Keratinocyte (primary cell): Measurements from ENCODE around the gene PPM1H. TPM values are rescaled to one million over a fixed set of nuclear protein-coding genes. Genes with fewer than 3 reads are reported as not detected.

Experiments used
- DNase-seq: peaks from one replicate; pipeline ENCODE4 v3.0.0-alpha.2; 2011; ENCODE audit warnings: low read depth, missing footprints, low spot score
- FAIRE-seq: peaks from 2 replicates; lab custom pipeline; 2011; peaks lifted over from hg19 to GRCh38; lab: Jason Lieb, UNC
- H2AFZ ChIP-seq: 2 replicates; pipeline ENCODE4 v1.6.0; 2012; ENCODE audit warnings: low read length, control low read depth, inconsistent platforms; ENCODE audit not compliant: control insufficient read depth
- H3K27ac ChIP-seq: 2 replicates; pipeline ENCODE4 v1.5.1; 2011; ENCODE audit warnings: low read length; ENCODE audit not compliant: control insufficient read depth, insufficient read depth
- H3K27me3 ChIP-seq: 3 replicates; pipeline ENCODE4 v1.6.0; 2011; ENCODE audit warnings: low read length; ENCODE audit not compliant: control insufficient read depth, insufficient read depth; ENCODE audit errors: extremely low read depth
- H3K36me3 ChIP-seq, 2 experiments: 2 replicates in 1 of 2; 3 replicates in 1 of 2; pipeline ENCODE4 v1.5.1; 2011; ENCODE audit warnings: low read length in 2 of 2, mild to moderate bottlenecking in 1 of 2; ENCODE audit not compliant: control insufficient read depth in 2 of 2, insufficient read depth in 2 of 2; ENCODE audit errors: extremely low read depth in 1 of 2
- H3K4me1 ChIP-seq: 3 replicates; pipeline ENCODE4 v1.5.1; 2011; ENCODE audit warnings: low read length; ENCODE audit not compliant: control insufficient read depth, insufficient read depth; ENCODE audit errors: extremely low read depth
- H3K4me2 ChIP-seq: 3 replicates; pipeline ENCODE4 v1.6.0; 2011; ENCODE audit warnings: low read depth, low read length; ENCODE audit not compliant: control insufficient read depth, insufficient read depth; ENCODE audit errors: extremely low read depth
- H3K4me3 ChIP-seq, 3 experiments: fragments of 200-600 bp in 1 of 3; sonication (generic) in 1 of 3; 2 replicates in 2 of 3; 3 replicates in 1 of 3; pipeline ENCODE4 v1.5.1; 2011 to 2016; ENCODE audit warnings: low read length in 3 of 3, mild to moderate bottlenecking in 3 of 3, control low read depth in 2 of 3, inconsistent platforms in 1 of 3, low read depth in 1 of 3, mixed read lengths in 1 of 3, mixed run types in 1 of 3, moderate library complexity in 1 of 3; ENCODE audit not compliant: control insufficient read depth in 2 of 3, insufficient read depth in 2 of 3; ENCODE audit errors: extremely low read depth in 1 of 3
- H3K79me2 ChIP-seq: 2 replicates; pipeline ENCODE4 v1.6.0; 2012; ENCODE audit warnings: low read length; ENCODE audit not compliant: control insufficient read depth, insufficient read depth
- H3K9ac ChIP-seq: 3 replicates; pipeline ENCODE4 v1.6.0; 2011; ENCODE audit warnings: low read length; ENCODE audit not compliant: control insufficient read depth, insufficient read depth; ENCODE audit errors: extremely low read depth
- H3K9me1 ChIP-seq: 3 replicates; pipeline ENCODE4 v1.6.0; 2011; ENCODE audit warnings: low read length; ENCODE audit not compliant: control insufficient read depth, insufficient read depth; ENCODE audit errors: extremely low read depth
- H3K9me3 ChIP-seq: 2 replicates; pipeline ENCODE4 v1.5.1; 2012; ENCODE audit warnings: low read depth, low read length; ENCODE audit not compliant: control insufficient read depth
- H4K20me1 ChIP-seq: 3 replicates; pipeline ENCODE4 v1.6.0; 2011; ENCODE audit warnings: low read length; ENCODE audit not compliant: control insufficient read depth, insufficient read depth; ENCODE audit errors: extremely low read depth
- CTCF ChIP-seq, 3 experiments: IDR thresholded peaks in 1 of 3; conservative IDR thresholded peaks in 1 of 3; optimal IDR thresholded peaks in 1 of 3; 2 replicates in 2 of 3; 3 replicates in 1 of 3; pipeline versions ENCODE3 to v1.5.1; 2011; ENCODE audit warnings: low read length in 3 of 3, mild to moderate bottlenecking in 3 of 3, moderate library complexity in 2 of 3, control low read depth in 1 of 3, inconsistent platforms in 1 of 3; ENCODE audit not compliant: insufficient read depth in 2 of 3; ENCODE audit errors: extremely low read depth in 1 of 3
- EZH2 ChIP-seq: IDR thresholded peaks from one replicate; pipeline ENCODE4 v1.6.1; 2012; ENCODE audit warnings: inconsistent platforms, mild to moderate bottlenecking, low read length, moderate library complexity
- dilution Hi-C: fragments of 300-500 bp; cut with MboI; formaldehyde crosslinking; loops from one replicate; pipeline ENCODE4 v1.7.0; 2020; ENCODE audit warnings: low sequenced_read_pairs; ENCODE audit not compliant: extremely low pct_ligation_motif_present
- polyA plus RNA-seq, 5 experiments: library from polyadenylated mRNA; depleted of rRNA in 3 of 5; stranded (reverse) in 3 of 5; stranded (forward) in 1 of 5; unstranded in 1 of 5; fragments of >200 nt; gene quantifications; 1 replicate in 1 of 5; 2 replicates in 3 of 5; 3 replicates in 1 of 5; pipeline versions ENCODE4 v1.2.1 to v1.2.3, GENCODE V29; 2011 to 2012; ENCODE audit warnings: missing spikeins in 2 of 5, low read depth in 1 of 5, low replicate concordance in 1 of 5

The PPM1H gene
- polyA plus RNA-seq, 1 donor (not counting 4 experiments of a cell fraction or from before 2014, with no cell fraction given): 0.09 TPM

GRCh38 chr12:62720661-62721330 lies 214.2 kb downstream of the PPM1H start:
- Histone ChIP-seq H4K20me1 (no peaks in the 10 kb centered on the region), H3K27ac (no peak overlapping the region), H3K9me1 (no peaks in the 10 kb centered on the region), H3K4me2 (no peak overlapping the region), H3K9ac (no peak overlapping the region), H3K27me3 (no peaks in the 10 kb centered on the region), H3K9me3 (no peaks in the 10 kb centered on the region), H2AFZ (no peak overlapping the region), H3K36me3 (no peaks in the 10 kb centered on the region), H3K4me3 (no peak overlapping the region), H3K4me1 (peaks cover 18% of the 10 kb centered on the region), H3K79me2 (no peaks in the 10 kb centered on the region)
- TF ChIP-seq EZH2 (no peak), CTCF (optimal IDR thresholded peaks at IDR 0.05 in 1 of 3, IDR thresholded peaks at IDR 0.05 in 1 of 3, conservative IDR thresholded peaks at IDR 0.05 in 1 of 3; ENCODE audit: extremely low read depth in 1 of 3, insufficient read depth in 2 of 3, low read length in 3 of 3) (no peak)
- dilution Hi-C loops: no loop called here
- DNase-seq (no peak), FAIRE-seq (no peak)

GRCh38 chr12:62720025-62720424 lies 214.9 kb downstream of the PPM1H start:
- DNase-seq (no peak), FAIRE-seq (peak; percentile 5)
- no peaks in the 10 kb centered on the region for H3K9me3 ChIP-seq
- H3K36me3 ChIP-seq: no peaks in the 10 kb centered on the region
- no peaks in the 10 kb centered on the region for H4K20me1 ChIP-seq
- TF ChIP-seq CTCF (optimal IDR thresholded peaks at IDR 0.05 in 1 of 3, IDR thresholded peaks at IDR 0.05 in 1 of 3, conservative IDR thresholded peaks at IDR 0.05 in 1 of 3; ENCODE audit: extremely low read depth in 1 of 3, insufficient read depth in 2 of 3, low read length in 3 of 3) (no peak), EZH2 (no peak)
- H2AFZ ChIP-seq: no peak overlapping the region
- peaks cover 10% of the 10 kb centered on the region for H3K4me1 ChIP-seq
- no peak overlapping the region for H3K9ac ChIP-seq
- H3K27me3 ChIP-seq: no peaks in the 10 kb centered on the region
- no peak overlapping the region for H3K4me2 ChIP-seq
- dilution Hi-C loops: no loop called here
- no peak overlapping the region for H3K27ac ChIP-seq
- H3K79me2 ChIP-seq: no peaks in the 10 kb centered on the region
- H3K9me1 ChIP-seq: no peaks in the 10 kb centered on the region
- no peak overlapping the region for H3K4me3 ChIP-seq
